ENCODE measurements around the gene GRM7.

DNA sequence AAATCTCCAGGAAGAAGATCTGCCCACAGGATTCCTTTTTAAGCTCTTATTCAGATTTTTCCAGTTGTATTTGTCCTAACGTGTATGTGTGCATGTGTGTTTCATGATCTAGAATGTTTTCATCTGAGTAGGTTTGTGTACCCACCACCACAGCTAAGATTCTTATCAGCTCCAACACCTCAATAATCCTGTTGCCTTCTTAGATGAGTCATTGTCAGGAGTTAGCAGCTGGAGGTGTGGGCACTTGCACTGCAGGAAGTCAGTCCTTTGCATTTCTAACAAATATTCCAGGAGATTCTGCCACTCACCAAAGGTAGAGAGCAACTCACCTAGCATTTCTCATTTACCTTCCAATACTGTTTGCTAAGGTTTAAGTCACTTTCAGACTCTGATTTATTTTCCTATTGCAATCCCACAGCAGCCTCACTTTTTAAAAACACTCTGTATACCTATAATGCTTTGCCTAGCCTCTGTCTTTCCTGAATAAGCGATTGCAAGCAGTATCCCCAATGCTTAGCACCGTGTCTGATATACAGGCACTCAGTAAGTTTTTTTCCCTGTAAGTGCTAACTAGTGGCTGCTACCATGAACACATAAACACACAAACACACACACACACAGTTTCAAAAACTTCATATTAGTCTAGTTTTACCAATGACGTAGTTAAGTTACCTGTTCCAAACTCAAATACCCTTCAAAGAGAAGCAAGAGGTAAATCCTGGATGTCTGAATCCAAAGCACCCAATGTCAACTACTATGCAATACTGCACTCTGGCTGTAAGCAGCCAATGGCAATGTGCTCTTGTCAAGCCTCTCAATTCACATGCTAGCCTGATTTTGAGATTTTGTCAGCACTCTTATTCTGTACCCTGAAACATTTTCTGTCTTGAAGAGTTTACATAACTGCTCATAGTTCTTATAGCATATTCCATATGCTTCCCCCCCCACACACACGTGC is 927.2 kb downstream of the GRM7 start:
- TF ChIP-seq GATA2 (IDR thresholded peaks at IDR 0.05; ENCODE audit: low read depth, low read length) (no peak), GATA3 (IDR thresholded peaks at IDR 0.05; ENCODE audit: low read depth, low read length) (no peak)

Measured in SH-SY5Y (cell line).